ENCODE data around the gene CYB5D1.

The CYB5D1 gene

DNA sequence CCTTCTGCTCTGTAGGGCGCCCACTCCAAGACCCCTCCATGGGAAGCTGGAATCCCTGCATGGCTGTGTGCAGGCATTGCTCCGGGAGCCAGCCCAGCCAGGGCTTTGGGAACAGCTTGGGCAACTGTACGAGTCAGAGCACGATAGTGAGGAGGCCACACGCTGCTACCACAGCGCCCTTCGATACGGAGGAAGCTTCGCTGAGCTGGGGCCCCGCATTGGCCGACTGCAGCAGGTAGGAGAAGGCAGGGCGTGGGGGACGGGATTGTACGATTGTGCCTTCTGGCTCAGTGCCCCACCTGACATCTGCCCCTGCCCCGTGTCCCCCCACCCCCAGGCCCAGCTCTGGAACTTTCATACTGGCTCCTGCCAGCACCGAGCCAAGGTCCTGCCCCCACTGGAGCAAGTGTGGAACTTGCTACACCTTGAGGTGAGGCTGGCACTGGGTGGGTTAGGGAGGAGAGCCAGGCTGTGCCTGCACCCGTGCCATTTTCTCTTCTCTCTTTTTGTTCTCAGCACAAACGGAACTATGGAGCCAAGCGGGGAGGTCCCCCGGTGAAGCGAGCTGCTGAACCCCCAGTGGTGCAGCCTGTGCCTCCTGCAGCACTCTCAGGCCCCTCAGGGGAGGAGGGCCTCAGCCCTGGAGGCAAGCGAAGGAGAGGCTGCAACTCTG, 11.6 kb upstream of the CYB5D1 start:
- DNase-seq: no peak

DNA sequence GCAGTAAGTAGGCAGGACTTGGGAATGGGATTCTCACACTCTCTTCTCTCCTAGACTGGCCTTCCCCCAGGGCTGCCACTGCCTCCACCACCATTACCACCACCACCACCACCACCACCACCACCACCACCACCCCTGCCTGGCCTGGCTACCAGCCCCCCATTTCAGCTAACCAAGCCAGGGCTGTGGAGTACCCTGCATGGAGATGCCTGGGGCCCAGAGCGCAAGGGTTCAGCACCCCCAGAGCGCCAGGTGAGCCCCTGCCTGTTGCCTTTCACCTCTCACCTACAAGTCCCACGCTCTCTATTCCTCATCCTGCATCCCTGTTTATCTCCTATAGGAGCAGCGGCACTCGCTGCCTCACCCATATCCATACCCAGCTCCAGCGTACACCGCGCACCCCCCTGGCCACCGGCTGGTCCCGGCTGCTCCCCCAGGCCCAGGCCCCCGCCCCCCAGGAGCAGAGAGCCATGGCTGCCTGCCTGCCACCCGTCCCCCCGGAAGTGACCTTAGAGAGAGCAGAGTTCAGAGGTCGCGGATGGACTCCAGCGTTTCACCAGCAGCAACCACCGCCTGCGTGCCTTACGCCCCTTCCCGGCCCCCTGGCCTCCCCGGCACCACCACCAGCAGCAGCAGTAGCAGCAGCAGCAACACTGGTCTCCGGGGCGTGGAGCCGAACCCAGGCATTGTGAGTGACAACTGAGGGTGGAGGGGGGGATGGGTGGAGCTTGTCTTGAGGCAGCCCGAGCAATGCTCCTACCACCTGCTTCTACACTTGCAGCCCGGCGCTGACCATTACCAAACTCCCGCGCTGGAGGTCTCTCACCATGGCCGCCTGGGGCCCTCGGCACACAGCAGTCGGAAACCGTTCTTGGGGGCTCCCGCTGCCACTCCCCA, 10.8 kb upstream of the CYB5D1 start:
- DNase-seq: no peak

DNA sequence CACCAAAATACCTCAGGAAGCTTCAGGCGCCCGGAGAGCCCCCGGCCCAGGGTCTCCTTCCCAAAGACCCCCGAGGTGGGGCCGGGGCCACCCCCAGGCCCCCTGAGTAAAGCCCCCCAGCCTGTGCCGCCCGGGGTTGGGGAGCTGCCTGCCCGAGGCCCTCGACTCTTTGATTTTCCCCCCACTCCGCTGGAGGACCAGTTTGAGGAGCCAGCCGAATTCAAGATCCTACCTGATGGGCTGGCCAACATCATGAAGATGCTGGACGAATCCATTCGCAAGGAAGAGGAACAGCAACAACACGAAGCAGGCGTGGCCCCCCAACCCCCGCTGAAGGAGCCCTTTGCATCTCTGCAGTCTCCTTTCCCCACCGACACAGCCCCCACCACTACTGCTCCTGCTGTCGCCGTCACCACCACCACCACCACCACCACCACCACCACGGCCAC, 9.6 kb upstream of the CYB5D1 start:
- no peak for DNase-seq

DNA sequence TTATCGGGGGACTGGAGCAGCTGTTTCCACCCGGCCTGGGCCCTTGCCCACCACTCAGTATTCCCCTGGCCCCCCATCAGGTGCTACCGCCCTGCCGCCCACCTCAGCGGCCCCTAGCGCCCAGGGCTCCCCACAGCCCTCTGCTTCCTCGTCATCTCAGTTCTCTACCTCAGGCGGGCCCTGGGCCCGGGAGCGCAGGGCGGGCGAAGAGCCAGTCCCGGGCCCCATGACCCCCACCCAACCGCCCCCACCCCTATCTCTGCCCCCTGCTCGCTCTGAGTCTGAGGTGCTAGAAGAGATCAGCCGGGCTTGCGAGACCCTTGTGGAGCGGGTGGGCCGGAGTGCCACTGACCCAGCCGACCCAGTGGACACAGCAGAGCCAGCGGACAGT, 9.1 kb upstream of the CYB5D1 start:
- no peak for DNase-seq

DNA sequence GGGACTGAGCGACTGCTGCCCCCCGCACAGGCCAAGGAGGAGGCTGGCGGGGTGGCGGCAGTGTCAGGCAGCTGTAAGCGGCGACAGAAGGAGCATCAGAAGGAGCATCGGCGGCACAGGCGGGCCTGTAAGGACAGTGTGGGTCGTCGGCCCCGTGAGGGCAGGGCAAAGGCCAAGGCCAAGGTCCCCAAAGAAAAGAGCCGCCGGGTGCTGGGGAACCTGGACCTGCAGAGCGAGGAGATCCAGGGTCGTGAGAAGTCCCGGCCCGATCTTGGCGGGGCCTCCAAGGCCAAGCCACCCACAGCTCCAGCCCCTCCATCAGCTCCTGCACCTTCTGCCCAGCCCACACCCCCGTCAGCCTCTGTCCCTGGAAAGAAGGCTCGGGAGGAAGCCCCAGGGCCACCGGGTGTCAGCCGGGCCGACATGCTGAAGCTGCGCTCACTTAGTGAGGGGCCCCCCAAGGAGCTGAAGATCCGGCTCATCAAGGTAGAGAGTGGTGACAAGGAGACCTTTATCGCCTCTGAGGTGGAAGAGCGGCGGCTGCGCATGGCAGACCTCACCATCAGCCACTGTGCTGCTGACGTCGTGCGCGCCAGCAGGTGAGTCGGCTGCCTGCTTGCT, 8.6 kb upstream of the CYB5D1 start:
- no peak for DNase-seq

DNA sequence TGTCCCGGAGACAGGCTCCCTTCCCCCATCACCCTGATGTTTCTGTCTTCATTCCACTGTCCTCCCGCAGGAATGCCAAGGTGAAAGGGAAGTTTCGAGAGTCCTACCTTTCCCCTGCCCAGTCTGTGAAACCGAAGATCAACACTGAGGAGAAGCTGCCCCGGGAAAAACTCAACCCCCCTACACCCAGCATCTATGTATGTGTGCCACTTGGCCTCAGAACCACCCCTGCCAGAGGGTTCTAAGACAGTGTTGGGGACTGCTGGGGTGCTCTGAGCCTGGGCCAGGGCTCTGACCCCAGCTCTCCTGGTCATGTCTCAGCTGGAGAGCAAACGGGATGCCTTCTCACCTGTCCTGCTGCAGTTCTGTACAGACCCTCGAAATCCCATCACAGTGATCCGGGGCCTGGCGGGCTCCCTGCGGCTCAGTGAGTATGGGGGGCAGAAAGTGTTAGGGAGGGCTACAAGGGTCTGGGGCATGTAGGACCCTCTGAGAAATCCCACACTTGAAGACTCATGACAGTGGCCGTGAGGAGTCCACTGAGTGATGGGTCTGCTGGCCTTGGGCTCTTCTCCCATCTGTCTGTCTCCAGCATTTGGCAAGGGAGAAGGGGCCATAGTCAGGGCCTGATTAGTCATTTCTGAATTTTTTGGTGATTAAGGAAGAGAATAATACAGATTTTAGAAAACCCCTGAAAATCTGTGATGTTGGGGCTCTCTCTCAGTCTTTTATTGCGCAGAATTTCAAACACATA, 7.9 kb upstream of the CYB5D1 start:
- no peak for DNase-seq

DNA sequence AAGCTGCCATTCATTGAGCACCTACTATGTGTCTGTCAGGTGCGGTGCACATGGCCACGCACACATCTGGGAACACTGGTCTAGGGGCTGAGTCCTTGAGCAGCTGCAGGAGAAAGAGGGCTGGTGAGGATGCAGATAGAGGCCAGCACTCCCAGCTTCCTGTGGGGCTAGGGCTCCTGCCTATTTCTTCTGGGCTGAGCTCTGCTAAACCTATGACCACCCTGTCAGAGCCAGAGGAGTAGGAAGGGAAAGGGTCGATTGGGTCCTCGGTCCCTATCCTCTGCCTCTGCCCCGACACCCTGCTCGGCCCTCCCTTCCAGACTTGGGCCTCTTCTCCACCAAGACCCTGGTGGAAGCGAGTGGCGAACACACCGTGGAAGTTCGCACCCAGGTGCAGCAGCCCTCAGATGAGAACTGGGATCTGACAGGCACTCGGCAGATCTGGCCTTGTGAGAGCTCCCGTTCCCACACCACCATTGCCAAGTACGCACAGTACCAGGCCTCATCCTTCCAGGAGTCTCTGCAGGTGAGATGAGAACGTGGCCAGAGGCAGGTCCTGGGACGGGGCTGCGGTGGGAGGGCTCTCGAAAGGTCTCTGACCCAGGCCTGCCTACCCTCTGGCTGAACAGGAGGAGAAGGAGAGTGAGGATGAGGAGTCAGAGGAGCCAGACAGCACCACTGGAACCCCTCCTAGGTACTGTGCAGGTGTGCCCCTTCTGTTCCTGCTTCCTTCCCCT, 6.9 kb upstream of the CYB5D1 start:
- no peak for DNase-seq

DNA sequence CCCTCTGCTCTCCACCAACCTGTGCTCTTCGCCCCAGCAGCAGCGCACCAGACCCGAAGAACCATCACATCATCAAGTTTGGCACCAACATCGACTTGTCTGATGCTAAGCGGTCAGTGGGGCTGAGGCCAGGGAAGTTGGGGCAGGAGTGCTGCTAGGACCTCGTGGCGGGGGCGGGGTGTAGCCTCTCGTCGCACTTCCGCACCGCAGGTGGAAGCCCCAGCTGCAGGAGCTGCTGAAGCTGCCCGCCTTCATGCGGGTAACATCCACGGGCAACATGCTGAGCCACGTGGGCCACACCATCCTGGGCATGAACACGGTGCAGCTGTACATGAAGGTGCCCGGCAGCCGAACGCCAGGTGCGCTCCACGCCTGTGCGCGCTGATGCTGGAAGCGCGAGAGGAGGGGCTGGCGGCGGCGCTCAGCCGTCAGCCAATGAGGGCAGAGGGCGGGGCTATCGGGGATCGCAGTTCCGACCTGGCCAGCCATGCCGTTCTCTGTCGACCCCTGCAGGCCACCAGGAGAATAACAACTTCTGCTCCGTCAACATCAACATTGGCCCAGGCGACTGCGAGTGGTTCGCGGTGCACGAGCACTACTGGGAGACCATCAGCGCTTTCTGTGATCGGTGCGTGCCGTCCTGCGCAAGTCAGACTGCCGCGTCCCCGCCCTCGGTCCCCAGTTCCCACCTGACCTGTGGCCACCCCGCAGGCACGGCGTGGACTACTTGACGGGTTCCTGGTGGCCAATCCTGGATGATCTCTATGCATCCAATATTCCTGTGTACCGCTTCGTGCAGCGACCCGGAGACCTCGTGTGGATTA, 6.2 kb upstream of the CYB5D1 start:
- DNase-seq: peak; percentile 94

DNA sequence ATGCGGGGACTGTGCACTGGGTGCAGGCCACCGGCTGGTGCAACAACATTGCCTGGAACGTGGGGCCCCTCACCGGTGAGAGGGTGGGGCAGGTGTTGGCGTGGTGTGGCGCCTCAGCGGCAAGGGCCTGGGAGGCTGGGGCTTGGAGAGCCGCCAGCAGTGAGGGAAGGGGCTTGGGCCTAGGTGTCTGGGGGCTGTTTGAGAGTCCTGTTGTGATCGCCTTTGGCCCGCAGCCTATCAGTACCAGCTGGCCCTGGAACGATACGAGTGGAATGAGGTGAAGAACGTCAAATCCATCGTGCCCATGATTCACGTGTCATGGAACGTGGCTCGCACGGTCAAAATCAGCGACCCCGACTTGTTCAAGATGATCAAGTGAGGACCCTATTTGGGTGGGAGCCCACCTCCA, 5.5 kb upstream of the CYB5D1 start:
- no peak for DNase-seq

DNA sequence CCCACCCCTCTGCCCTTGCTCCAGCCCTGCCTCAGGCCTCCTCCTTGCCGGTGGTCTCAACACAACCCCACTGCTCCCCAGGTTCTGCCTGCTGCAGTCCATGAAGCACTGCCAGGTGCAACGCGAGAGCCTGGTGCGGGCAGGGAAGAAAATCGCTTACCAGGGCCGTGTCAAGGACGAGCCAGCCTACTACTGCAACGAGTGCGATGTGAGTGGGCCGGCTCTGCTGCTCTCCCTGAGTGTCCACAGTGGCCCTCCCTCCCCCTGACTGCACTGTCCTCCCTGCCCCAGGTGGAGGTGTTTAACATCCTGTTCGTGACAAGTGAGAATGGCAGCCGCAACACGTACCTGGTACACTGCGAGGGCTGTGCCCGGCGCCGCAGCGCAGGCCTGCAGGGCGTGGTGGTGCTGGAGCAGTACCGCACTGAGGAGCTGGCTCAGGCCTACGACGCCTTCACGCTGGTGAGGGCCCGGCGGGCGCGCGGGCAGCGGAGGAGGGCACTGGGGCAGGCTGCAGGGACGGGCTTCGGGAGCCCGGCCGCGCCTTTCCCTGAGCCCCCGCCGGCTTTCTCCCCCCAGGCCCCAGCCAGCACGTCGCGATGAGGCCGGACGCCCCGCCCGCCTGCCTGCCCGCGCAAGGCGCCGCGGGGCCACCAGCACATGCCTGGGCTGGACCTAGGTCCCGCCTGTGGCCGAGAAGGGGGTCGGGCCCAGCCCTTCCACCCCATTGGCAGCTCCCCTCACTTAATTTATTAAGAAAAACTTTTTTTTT, 4.7 kb upstream of the CYB5D1 start:
- DNase-seq: no peak

DNA sequence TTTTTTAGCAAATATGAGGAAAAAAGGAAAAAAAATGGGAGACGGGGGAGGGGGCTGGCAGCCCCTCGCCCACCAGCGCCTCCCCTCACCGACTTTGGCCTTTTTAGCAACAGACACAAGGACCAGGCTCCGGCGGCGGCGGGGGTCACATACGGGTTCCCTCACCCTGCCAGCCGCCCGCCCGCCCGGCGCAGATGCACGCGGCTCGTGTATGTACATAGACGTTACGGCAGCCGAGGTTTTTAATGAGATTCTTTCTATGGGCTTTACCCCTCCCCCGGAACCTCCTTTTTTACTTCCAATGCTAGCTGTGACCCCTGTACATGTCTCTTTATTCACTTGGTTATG, 4.1 kb upstream of the CYB5D1 start:
- DNase-seq: no peak

DNA sequence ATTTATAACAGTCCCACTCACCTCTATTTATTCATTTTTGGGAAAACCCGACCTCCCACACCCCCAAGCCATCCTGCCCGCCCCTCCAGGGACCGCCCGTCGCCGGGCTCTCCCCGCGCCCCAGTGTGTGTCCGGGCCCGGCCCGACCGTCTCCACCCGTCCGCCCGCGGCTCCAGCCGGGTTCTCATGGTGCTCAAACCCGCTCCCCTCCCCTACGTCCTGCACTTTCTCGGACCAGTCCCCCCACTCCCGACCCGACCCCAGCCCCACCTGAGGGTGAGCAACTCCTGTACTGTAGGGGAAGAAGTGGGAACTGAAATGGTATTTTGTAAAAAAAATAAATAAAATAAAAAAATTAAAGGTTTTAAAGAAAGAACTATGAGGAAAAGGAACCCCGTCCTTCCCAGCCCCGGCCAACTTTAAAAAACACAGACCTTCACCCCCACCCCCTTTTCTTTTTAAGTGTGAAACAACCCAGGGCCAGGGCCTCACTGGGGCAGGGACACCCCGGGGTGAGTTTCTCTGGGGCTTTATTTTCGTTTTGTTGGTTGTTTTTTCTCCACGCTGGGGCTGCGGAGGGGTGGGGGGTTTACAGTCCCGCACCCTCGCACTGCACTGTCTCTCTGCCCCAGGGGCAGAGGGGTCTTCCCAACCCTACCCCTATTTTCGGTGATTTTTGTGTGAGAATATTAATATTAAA, 3.6 kb upstream of the CYB5D1 start:
- no peak for DNase-seq

DNA sequence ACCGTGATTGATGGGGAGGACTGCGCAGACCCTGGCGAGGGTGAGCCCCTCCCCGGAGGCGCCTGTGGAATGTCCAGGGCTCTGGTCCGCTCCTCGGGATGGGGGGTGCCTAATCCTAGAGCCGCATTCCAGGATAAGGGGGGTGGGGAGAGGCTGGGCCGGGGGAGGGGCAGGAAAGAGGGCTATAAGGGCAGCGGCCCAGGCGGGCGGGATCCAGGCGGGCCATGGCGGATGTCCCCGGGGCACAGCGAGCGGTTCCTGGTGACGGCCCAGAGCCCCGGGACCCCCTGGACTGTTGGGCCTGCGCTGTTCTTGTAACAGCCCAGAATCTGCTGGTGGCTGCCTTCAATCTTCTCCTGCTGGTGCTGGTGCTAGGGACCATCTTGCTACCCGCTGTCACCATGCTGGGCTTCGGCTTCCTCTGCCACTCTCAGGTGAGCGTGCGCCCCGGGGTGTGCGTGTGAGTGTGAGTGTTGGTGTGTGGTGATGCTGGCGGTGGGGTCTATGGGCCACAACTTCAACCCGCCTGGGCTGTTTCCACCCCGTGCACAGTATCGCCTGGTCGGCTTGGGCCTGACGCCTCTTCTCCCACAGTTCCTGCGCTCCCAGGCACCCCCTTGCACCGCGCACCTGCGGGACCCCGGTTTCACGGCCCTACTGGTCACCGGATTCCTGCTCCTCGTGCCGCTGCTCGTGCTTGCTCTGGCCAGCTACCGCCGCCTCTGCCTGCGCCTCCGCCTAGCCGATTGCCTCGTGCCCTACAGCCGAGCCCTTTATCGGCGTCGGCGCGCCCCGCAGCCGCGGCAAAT, 2.7 kb upstream of the CYB5D1 start, which contains the start of gene TMEM88:
Gene TMEM88, plus strand, starts transcription at position 216 of the 809 bp plus-strand sequence. Its CDS starts 9 bp downstream, at position 225.
- no peak for DNase-seq

DNA sequence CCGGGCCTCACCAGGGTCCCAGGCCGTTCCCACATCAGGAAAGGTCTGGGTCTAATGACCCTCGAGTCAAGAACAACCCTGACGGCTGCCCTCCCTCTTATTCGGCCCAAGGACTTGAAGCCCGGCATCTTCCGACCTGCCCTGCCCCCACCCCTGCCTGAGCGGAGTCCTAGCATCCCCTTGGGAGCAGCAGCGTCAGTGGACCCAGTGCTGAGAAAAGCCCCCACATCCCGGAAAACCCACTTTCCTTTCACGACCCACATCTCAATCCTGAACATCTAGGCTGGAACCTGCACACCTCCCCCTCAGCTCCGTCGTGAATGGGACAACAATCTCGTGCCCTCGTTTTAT, 2.2 kb upstream of the CYB5D1 start:
- no peak for DNase-seq

DNA sequence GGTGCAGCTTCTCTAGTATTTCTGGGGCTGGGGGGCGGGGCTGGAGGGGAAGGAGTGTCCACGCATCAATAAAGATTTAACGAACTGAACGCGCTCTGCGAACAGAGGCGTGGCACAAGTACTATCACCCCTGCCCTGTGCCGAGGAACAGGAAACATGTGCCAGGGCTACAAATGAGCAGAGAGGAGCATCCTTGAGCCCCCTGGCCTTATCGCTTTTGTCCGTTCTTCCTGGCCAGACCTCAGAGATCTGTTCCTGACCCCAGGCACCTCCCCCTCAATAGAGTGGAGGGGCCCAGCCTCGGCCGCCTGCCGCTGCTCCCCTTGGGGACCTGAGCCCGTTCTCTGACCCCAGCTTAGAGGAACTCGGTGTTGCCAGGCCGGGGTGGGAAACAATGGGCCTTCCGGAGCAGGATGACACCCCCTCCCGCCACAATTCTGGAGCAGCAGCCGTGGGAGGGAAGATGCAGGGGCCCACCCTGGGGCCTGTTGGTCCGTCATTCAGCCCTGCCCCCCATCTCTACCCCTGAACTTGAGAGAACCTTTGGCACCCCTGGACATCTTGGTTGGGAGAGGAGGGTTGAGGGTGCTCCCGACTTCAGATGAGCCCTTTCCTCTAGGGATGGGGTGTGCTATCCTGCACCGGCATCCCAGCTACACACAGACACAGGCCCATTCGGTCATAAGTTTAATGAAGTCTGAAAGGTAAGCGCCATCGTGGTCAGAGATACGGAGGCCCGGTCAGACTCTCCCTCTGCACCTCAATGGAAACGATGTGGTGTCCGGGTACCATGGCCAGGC, 1.6 kb upstream of the CYB5D1 start:
- DNase-seq: no peak

DNA sequence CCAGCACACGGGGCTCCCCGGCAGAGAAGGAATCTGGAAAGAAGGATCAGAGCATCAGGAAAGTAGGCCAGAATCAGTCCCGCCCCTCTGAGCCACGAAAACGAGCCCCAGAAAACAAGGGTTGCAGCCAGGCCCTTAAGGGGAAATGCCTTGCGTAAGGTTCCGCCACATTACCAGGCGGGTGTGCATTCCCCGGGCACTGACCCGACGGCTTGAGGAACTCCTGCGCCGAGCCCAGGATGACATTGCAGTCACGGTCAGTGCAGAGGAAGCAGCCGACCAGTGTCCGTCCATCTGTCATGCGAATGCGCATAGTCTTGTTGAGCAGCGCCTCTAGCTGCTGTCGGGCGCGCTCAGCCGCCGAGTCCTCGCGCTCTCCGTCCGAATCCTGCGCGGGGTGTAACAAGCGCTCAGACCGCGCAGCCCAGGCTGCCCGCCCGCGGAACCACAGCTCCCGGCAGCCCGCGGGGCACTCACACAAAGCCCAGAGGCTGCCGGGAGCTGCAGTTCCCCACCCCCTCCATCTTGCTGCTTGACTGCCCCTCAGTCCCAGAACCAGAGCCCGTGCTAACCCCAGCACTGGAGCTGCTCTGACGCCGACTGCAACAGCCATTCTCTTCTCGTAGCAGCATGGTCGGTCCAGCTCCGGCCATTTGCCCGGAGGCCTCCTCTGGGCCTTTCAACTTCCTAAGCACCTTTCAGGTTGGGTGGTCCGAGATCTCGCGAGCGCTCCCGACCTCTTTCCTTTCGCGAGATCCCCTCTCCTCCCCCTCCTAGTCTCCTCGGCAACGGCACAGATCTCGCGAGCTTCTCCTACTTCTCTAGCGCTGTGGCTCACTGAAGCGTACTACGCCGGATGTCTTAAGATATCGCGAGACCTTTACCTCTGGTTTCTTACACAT, 741 bp upstream of the CYB5D1 start, which contains the start of gene NAA38:
Gene NAA38, minus strand, starts transcription at position 749 of the 902 bp plus-strand sequence. Its CDS starts 96 bp downstream, at position 653.
- DNase-seq: peak; percentile 97

DNA sequence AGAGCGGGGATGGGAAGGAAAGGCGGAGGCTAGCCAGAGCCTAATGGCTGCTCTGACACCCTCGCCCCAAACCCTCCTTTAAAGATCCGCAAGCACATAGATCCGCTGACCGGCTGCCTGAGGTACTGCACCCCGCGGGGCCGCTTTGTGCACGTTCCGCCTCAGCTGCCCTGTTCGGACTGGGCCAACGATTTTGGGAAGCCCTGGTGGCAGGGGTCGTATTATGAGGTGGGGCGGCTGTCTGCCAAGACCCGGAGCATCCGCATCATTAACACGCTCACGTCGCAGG, 663 bp downstream of the CYB5D1 start:
- no peak for DNase-seq
